ENCODE measurements around the gene SLC9A2. TPM values are rescaled to one million over a fixed set of nuclear protein-coding genes. Genes with fewer than 3 reads are reported as not detected.

The SLC9A2 gene
- total and polyA plus RNA-seq, 2 of the 13 experiments (the other 11 are each of a cell fraction or from before 2014, with no cell fraction given) = 0.02 TPM; not detected in 1

GRCh38 chr2:102668171-102668570 is 48.8 kb downstream of the SLC9A2 start:
- in situ Hi-C loops (cut with HindIII; ENCODE audit: extremely low pct_ligation_motif_present, low pct_unique_long_range_greater_than_20kb) (no loop called here), intact Hi-C loops (cut with micrococcal nuclease; ENCODE audit: unreplicated experiment) (no loop called here)
- Histone ChIP-seq H3K79me2 (ENCODE audit: insufficient read depth, low read length) (no peaks in the 10 kb centered on the region), H3K4me2 (ENCODE audit: low read depth, low read length) (no peak overlapping the region), H3K27ac (ENCODE audit: extremely low read length, insufficient read depth, low read length) (no peak overlapping the region), H3K9me3 (ENCODE audit: low read length) (no peaks in the 10 kb centered on the region), H2AFZ (ENCODE audit: low read length) (no peak overlapping the region), H3K27me3 (ENCODE audit: control insufficient read depth in 1 of 2, insufficient read depth in 2 of 2, low read length in 2 of 2) (peaks cover 0 to 6% of the 10 kb centered on the region in 2 experiments; a peak in 1 of 5 replicates), H3K9ac (ENCODE audit: insufficient read depth, low read depth, low read length) (no peak overlapping the region), H4K20me1 (ENCODE audit: insufficient read depth, low read length) (no peaks in the 10 kb centered on the region), H3K36me3 (replicated peaks in 1 of 2; ENCODE audit: control insufficient read depth in 1 of 2, insufficient read depth in 2 of 2, low read length in 2 of 2) (no peaks in the 10 kb centered on the region), H3K4me3 (replicated peaks in 1 of 3; ENCODE audit: insufficient read depth in 1 of 3, low read depth in 2 of 3, low read length in 3 of 3) (no peak overlapping the region), H3K4me1 (ENCODE audit: insufficient read depth, low read length) (no peaks in the 10 kb centered on the region)
- ChIA-PET POLR2A (no interaction called here), CTCF (ENCODE audit: low intra/inter-chr PET ratio, low total read pairs) (no interaction called here)
- TF ChIP-seq MZF1 (CRISPR knock-in tag; IDR thresholded peaks at IDR 0.05; ENCODE audit: borderline replicate concordance) (no peak), ZNF543 (CRISPR knock-in tag; IDR thresholded peaks at IDR 0.05) (no peak), CENPX (CRISPR knock-in tag; IDR thresholded peaks at IDR 0.05) (no peak), DZIP1 (CRISPR knock-in tag; IDR thresholded peaks at IDR 0.05) (no peak), PPARG (CRISPR knock-in tag; conservative IDR thresholded peaks at IDR 0.05) (no peak), SUZ12 (IDR thresholded peaks at IDR 0.05; ENCODE audit: low read depth, low read length) (no peak), GTF2F1 (IDR thresholded peaks at IDR 0.05; ENCODE audit: low read length) (no peak), MYNN (CRISPR knock-in tag; IDR thresholded peaks at IDR 0.05; ENCODE audit: low read depth) (no peak), DMTF1 (CRISPR knock-in tag; IDR thresholded peaks at IDR 0.05) (no peak), ZSCAN12 (CRISPR knock-in tag; IDR thresholded peaks at IDR 0.05) (no peak), ZNF235 (CRISPR knock-in tag; IDR thresholded peaks at IDR 0.05; ENCODE audit: borderline replicate concordance) (no peak), TBP (CRISPR knock-in tag; IDR thresholded peaks at IDR 0.05) (no peak), RAD21 (CRISPR knock-in tag; IDR thresholded peaks at IDR 0.05) (no peak)
- WGBS (ENCODE audit: low lambda C conversion rate) = 49% methylated on average over 4 of the region's 4 CpGs
- DNase-seq (ENCODE audit: low spot score) (no peak), ATAC-seq (no peak), FAIRE-seq (no peak)
- no TSS peak for BruUV-seq (replicated peaks)

Data from HepG2 (cell line).